Activated B cell treated with CpG ODN at 0.5 μM for 24 hours (primary cell): ENCODE measurements around the gene CBFA2T2. TPM values are rescaled to one million over a fixed set of nuclear protein-coding genes. Genes with fewer than 3 reads are reported as not detected.

Experiments
- ATAC-seq: fragments of 200-7000 bp; cut with Tn5 transposase; one replicate; pipeline ENCODE4 v1.10.0; 2021; ENCODE audit warnings: low read depth, mild to moderate bottlenecking, moderate library complexity
- CTCF ChIA-PET: fragments of 350-600 bp; sonication (Branson Sonifier 250); formaldehyde crosslinking; loops from one replicate; lab custom pipeline; 2021; ENCODE audit warnings: antibody characterized with exemption; lab: Charles Lee
- POLR2A ChIA-PET: fragments of 350-600 bp; sonication (Branson Sonifier 250); formaldehyde crosslinking; loops from one replicate; lab custom pipeline; 2021; ENCODE audit warnings: antibody characterized with exemption; lab: Charles Lee
- DNase-seq: peaks from one replicate; pipeline ENCODE4 v3.0.0; 2022
- H3K27ac Mint-ChIP-seq: one replicate; pipeline ENCODE4 v1.8.0; 2020; ENCODE audit warnings: mixed read lengths
- H3K27me3 Mint-ChIP-seq: one replicate; pipeline ENCODE4 v1.8.0; 2021; ENCODE audit warnings: mixed read lengths
- H3K36me3 Mint-ChIP-seq: one replicate; pipeline ENCODE4 v1.8.0; 2021; ENCODE audit warnings: low read depth, mixed read lengths
- H3K4me1 Mint-ChIP-seq: one replicate; pipeline ENCODE4 v1.8.0; 2021; ENCODE audit warnings: mixed read lengths
- H3K4me3 Mint-ChIP-seq: one replicate; pipeline ENCODE4 v1.8.0; 2020; ENCODE audit warnings: mild to moderate bottlenecking, mixed read lengths
- H3K9me3 Mint-ChIP-seq: one replicate; pipeline ENCODE4 v1.8.0; 2020; ENCODE audit warnings: mixed read lengths
- CTCF ChIP-seq: fragments of 200-600 bp; IDR thresholded peaks from one replicate; pipeline ENCODE4 v1.8.0; 2022; ENCODE audit warnings: antibody characterized with exemption, mild to moderate bottlenecking
- intact Hi-C: fragments of 100-400 bp; cut with micrococcal nuclease; formaldehyde crosslinking; loops from one replicate; pipeline ENCODE4 v1.15.1; 2024
- total RNA-seq: library from RNA; stranded (reverse); gene quantifications from 2 replicates; pipeline ENCODE4 v1.2.3, GENCODE V29; 2022

The CBFA2T2 gene
- total RNA-seq, 1 donor from 2014 or later: 15.8 TPM

- peak; percentile 93 for ATAC-seq
- no peak for TF ChIP-seq CTCF
- CTCF ChIA-PET: no interaction called here
- Mint-ChIP-seq H3K27me3 (no peaks in the 10 kb centered on the region), H3K27ac (peak within 1 kb of the TSS; percentile 30), H3K9me3 (no peaks in the 10 kb centered on the region), H3K36me3 (no peaks in the 10 kb centered on the region), H3K4me3 (peak within 1 kb of the TSS; percentile 86), H3K4me1 (peaks cover 25% of the 10 kb centered on the region)
- POLR2A ChIA-PET: interaction anchor here (0.6 to 2.3 kb wide), 3 partner anchors 8 to 256 kb away, joined by 3 to 12 read pairs (median 4); partner anchors contain the start of gene ACTL10
- intact Hi-C loops: loop anchor here (1.0 kb wide), 1 partner anchor 8 kb away; the partner anchor contains the start of gene ACTL10
- DNase-seq: peak; percentile 77
Observed at GRCh38 chr20:33674294-33675135, 184.6 kb downstream of the CBFA2T2 start, which contains the start of gene NECAB3. Gene NECAB3 (minus strand): TSS chr20:33674428. CDS start chr20:33674352, 76 bp downstream.

GRCh38 chr20:33675136-33675959 is 185.5 kb downstream of the CBFA2T2 start:
- ATAC-seq (no peak), DNase-seq (no peak)
- no peaks in the 10 kb centered on the region for H3K9me3 Mint-ChIP-seq
- no peaks in the 10 kb centered on the region for H3K36me3 Mint-ChIP-seq
- H3K4me3 Mint-ChIP-seq: peak overlapping the region; percentile 71
- H3K27ac Mint-ChIP-seq: no peak overlapping the region
- ChIA-PET POLR2A (interaction anchor here (1.6 to 2.3 kb wide), 2 partner anchors 8 to 10 kb away, joined by 4 to 12 read pairs; partner anchors contain the start of gene ACTL10), CTCF (no interaction called here)
- H3K27me3 Mint-ChIP-seq: no peaks in the 10 kb centered on the region
- no peak for TF ChIP-seq CTCF
- H3K4me1 Mint-ChIP-seq: peaks cover 32% of the 10 kb centered on the region
- intact Hi-C loops: no loop called here

DNA sequence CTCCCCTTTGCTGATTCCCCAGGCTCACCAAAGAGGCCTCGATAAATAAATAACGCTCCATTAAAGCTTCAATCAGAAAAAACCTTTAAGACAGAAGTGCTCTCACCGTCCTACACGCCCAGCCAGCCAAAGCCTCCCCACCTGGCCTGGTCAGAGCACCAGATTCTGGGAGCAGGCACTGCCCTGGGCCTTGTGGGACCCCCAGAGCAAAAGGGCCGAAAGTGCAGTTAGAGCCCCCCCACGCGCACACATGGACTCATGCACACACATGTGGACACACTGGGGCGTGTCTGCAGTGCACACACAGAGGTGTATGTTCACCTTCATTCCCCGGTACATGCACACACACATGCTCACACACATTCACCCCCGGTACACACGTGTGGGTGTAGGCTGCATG is 186.2 kb downstream of the CBFA2T2 start:
- intact Hi-C loops: no loop called here
- H3K4me1 Mint-ChIP-seq: peaks cover 38% of the 10 kb centered on the region
- ATAC-seq (no peak), DNase-seq (no peak)
- no peaks in the 10 kb centered on the region for H3K36me3 Mint-ChIP-seq
- POLR2A ChIA-PET: interaction anchor here (2.3 kb wide), 1 partner anchor 9 kb away, joined by 12 read pairs; the partner anchor contains the start of gene ACTL10
- no peak for TF ChIP-seq CTCF
- no peaks in the 10 kb centered on the region for H3K27me3 Mint-ChIP-seq
- H3K27ac Mint-ChIP-seq: no peak overlapping the region
- CTCF ChIA-PET: no interaction called here
- H3K9me3 Mint-ChIP-seq: no peaks in the 10 kb centered on the region
- H3K4me3 Mint-ChIP-seq: no peak overlapping the region

DNA sequence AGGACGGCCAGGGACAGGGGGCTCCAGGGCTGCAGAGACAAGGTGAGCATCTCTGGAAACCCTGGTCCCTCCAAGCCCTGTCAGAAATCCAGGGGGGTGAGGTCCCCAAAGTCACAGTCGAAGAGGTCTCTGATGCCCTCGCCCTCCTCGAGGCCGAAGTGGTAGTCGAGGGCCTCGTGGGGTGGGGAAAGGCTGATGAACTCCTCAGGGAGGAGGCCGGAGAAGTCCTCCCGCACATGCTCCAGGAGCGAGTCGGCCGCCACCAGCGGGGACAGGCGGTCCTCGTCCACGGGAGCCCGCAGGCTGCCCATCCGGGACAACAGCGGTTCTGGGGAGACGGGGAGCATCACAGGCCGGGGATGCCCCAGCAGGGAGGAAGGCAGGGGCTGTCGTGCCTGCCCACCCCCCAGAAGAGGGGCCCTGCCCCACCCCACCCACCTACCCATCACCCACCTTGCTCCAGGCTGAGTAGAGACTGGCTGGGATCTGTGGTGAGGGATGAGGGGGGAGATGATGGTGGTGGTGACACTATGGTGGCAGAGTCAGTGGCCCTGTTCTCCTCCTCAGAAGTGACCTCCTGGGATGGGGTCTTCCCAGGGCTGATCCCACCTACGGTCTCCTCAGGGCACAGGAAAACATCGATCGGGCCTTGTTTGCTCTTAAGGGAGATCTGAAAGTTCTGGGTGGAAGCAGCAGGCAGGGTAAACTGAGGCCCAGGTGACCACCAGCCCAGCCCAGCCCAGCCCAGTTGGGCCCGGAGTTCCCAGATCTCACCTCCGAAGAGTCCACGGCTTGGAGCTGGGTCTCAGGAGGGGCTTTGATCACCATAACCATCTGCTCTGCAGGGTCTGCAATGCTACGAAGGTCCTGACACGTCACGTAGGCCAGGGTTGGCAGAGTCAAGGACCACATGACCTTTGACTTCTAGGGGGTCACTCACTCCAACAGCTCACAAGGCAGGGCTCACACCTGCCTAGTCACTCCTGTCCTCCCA is 187.1 kb downstream of the CBFA2T2 start:
- no peaks in the 10 kb centered on the region for H3K27me3 Mint-ChIP-seq
- ATAC-seq: no peak
- CTCF ChIA-PET: no interaction called here
- DNase-seq: no peak
- no peaks in the 10 kb centered on the region for H3K9me3 Mint-ChIP-seq
- no peak for TF ChIP-seq CTCF
- POLR2A ChIA-PET: interaction anchor here (0.6 to 2.3 kb wide), 3 partner anchors 10 to 131 kb away, joined by 3 to 12 read pairs (median 10); partner anchors contain the start of gene ACTL10
- H3K36me3 Mint-ChIP-seq: no peaks in the 10 kb centered on the region
- no peak overlapping the region for H3K27ac Mint-ChIP-seq
- peaks cover 43% of the 10 kb centered on the region for H3K4me1 Mint-ChIP-seq
- intact Hi-C loops: no loop called here
- no peak overlapping the region for H3K4me3 Mint-ChIP-seq
